Motor neuron (in vitro differentiated cells): ENCODE data around the gene HSPD1. TPM values are rescaled to one million over a fixed set of nuclear protein-coding genes. Genes with fewer than 3 reads are reported as not detected.

Experiments
- ATAC-seq, 8 experiments: fragments of 200-7000 bp; cut with Tn5 transposase; replicated peaks in 6 of 8; 2 replicates each; pipeline ENCODE4 v1.8.0; 2021; ENCODE audit warnings: mild to moderate bottlenecking in 8 of 8, moderate library complexity in 8 of 8
- H3K27ac ChIP-seq, 2 donors: fragments of 250-450 bp; sonication (Bioruptor Pico); 2 replicates each; pipeline ENCODE4 v1.9.0; 2021; ENCODE audit warnings: antibody characterized with exemption in 2 of 2, mild to moderate bottlenecking in 2 of 2, moderate library complexity in 1 of 2
- H3K4me1 ChIP-seq, 2 donors: fragments of 250-450 bp; sonication (Bioruptor Pico); replicated peaks in 1 of 2; 2 replicates each; pipeline ENCODE4 v1.6.1; 2021; ENCODE audit warnings: antibody characterized with exemption in 2 of 2, mild to moderate bottlenecking in 2 of 2, moderate library complexity in 1 of 2
- H3K4me3 ChIP-seq, 5 donors: fragments of 250-450 bp; sonication (Bioruptor Pico); 2 replicates each; pipeline ENCODE4 v1.9.0; 2021; ENCODE audit warnings: antibody characterized with exemption in 5 of 5, mild to moderate bottlenecking in 5 of 5, moderate library complexity in 4 of 5
- WGBS, 10 experiments: fragments of 450-650 bp; shearing (Covaris generic); methylation state at CpG; one replicate each; pipeline ENCODE4 v1.0.0; 2022; 5-methylcytosine and 5-hydroxymethylcytosine counted together
- in situ Hi-C, 9 experiments: fragments of 400-800 bp; cut with MboI; loops; one replicate each; pipeline ENCODE4 v1.15.0; 2021; ENCODE audit warnings: low sequenced_read_pairs in 9 of 9, low pct_unique_long_range_greater_than_20kb in 2 of 9; ENCODE audit not compliant: unreplicated experiment in 9 of 9
- total RNA-seq, 8 experiments: library from RNA; unstranded; fragments of 300-600 nt; gene quantifications; 2 replicates each; pipeline versions ENCODE4 v1.2.3 to v1.2.4, GENCODE V29; 2022

HSPD1 gene
- 100 to 1,000 TPM; 268 to 960 (median 288) TPM for total RNA-seq

DNA sequence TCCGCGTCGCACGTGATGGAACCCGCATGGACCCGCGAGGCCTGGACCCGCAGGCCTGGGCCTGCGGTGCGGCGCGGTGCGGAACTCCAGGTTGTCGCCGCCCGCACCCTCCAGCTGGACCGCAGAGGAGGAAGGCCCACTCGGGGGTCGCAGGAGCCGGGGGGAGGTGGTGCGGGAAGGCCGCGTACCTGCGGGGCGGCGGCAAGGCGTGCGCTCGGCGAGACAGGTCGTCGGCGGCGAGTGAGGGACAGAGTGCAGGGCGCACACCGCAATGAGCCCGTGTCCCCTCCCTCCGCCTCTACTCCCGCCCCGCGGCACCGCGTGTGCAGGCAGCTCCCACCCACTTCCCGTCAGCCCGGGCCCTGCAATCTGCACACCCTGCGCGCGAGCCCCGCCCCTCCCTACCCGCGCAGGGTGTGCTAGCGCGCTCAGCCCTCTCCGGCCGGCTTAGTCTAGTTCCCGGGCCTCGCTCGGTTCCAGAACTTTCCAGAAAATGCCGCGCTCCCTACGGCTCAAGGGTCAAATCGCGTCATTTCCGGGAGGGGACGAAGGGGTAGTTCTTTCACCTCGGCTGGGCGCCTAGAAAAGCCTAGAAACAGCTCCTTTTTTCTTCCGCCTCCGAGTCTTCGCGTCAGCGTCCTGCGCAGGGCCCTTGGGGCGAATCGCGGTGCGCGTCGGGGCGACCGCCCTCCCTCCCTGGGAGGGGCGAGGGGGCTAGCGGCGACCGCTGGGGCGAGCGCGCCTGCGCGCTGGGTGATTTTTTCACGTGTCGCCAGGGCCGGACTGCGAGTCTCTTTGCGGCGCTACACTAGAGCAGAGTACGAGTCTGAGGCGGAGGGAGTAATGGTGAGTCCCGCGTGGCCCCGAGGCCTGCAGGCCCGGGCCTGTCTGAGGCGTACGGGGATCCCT lies at the start of gene HSPD1, which contains the start of gene HSPE1:
TSS of gene HSPD1 (minus strand) at position 247 of the 909 bp plus-strand sequence. CDS start 992 bp downstream, outside the sequence.
TSS of gene HSPE1 (plus strand) at position 786 of the 909 bp plus-strand sequence. CDS start at position 844, 58 bp downstream.
- H3K4me3 ChIP-seq, result peak within 1 kb of the TSS; percentile 43 to 83 (median 70)
- H3K4me1 ChIP-seq, result peaks cover 13 to 25% of the 10 kb centered on the region in 2 donors
- WGBS, 10 experiments, result 0% methylated on average over 1 to 12 of the region's 104 CpGs; no CpG with 5 or more reads in 4 of the 10 experiments
- H3K27ac ChIP-seq, result peak within 1 kb of the TSS; percentile 93 to 97
- peak; percentile 72 to 89 (median 86) for ATAC-seq
- in situ Hi-C loops, result no loop called here

DNA sequence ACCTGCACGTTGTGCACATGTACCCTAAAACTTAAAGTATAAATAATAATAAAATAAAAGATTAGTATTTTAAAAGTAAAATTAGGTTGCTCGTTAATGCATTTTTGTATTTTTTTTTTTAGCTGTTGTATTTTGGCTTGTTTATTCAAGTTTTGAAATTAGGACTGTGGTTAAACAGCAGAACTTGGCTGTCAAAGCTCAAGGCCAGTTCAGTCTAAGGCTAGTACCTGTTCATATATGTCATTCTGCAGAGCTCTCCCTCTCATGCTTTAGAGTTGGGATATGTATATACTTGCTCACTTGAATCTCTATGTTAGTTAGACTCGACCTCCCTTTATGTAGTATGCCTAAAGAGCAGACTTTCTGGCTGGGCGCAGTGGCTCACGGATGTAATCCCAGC lies 48.9 kb upstream of the HSPD1 start:
- no peak overlapping the region for H3K4me3 ChIP-seq
- 87 to 100% (median 92%) methylated on average over 1 to 5 of the region's 5 CpGs; no CpG with 5 or more reads in 2 of the 10 experiments for WGBS, 10 experiments
- in situ Hi-C loops, result no loop called here
- no peak for ATAC-seq
- H3K27ac ChIP-seq, result no peak overlapping the region
- no peaks in the 10 kb centered on the region for H3K4me1 ChIP-seq

DNA sequence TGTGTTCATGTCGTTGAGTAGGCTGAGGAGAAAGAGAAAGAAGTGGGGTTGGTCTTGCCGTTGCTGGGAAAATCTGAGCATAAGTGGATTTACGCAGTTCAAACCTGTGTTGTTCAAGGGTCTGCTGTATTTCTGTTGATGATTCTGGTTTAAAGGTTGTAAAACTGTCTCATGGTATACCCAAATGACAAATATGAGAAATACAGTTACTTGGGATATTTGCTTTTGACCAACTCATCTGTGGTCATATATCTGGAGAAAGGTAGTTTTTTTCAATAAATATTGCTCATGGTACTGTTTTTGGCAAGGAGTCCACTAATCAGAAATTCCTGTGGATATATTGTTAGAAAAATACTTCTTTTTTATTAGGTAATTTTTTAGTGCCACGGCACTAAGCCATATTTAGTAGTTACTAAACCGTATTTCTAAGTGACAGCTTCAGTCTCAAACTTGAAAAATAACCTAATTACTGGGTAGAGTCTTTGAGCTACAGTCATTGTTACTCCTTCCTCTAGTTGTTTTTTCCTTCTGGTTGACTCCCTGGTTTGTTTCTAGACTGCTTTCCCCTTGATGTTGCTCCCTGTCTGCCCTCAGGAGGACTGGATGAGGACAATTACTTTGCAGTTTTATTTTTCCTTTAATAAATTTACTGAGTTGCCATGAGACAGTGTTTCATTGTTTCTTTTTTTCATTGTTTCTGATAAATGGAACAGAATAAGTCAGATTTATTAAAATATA lies 47.7 kb upstream of the HSPD1 start:
- H3K4me3 ChIP-seq, result no peak overlapping the region
- H3K27ac ChIP-seq, result no peak overlapping the region
- in situ Hi-C loops, result no loop called here
- H3K4me1 ChIP-seq, result no peaks in the 10 kb centered on the region
- ATAC-seq, result no peak
- 75 to 100% (median 92%) methylated on average over 2 to 5 of the region's 5 CpGs; no CpG with 5 or more reads in 1 of the 10 experiments for WGBS, 10 experiments

DNA sequence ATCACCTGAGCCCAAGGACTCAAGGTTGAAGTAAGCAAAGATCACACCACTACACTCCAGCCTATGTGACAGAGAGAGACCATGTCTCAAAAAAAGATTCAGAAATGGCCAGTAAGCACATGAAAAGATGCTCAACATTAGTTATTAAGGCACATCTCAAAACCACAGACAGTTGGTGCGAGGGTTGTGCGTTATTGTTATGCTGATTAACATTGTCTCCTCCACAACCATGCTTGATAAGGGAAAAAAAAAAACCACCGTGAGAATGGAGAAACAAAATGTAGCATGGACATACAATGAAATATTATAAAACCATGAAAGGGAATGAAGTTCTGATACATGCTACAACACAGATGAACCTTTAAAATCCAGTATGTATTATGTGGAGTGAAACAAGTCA lies 43.6 kb upstream of the HSPD1 start:
- Histone ChIP-seq H3K4me1 (no peaks in the 10 kb centered on the region), H3K4me3 (no peak overlapping the region), H3K27ac (no peak overlapping the region)
- in situ Hi-C loops, result no loop called here
- no peak for ATAC-seq
- WGBS, 10 experiments, result 70 to 100% (median 88%) methylated on average over 1 to 3 of the region's 3 CpGs; no CpG with 5 or more reads in 4 of the 10 experiments

DNA sequence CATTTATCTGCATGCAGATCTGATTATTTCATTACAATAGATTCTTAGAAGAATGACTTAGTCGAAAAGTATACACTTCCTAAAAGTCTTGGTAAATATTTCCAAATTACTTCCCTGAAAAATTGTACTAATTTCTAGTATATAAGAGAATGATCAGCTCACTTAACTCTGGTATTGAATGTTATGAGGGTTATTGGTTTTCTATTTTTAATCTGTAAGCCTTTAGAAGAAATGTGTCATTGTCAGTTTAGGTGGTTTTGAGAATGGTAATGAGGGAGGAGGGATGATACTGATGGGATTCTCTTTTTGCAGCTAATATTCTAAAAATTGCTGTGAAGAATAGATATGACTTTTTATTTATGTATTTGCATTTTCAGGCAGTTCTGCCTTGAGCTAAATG lies 40.1 kb upstream of the HSPD1 start:
- ATAC-seq, result no peak
- H3K4me3 ChIP-seq, result no peak overlapping the region
- 0 to 100% (median 74%) methylated on average over 1 of the region's 1 CpG; no CpG with 5 or more reads in 2 of the 10 experiments for WGBS, 10 experiments
- in situ Hi-C loops, result no loop called here
- H3K27ac ChIP-seq, result no peak overlapping the region
- no peaks in the 10 kb centered on the region for H3K4me1 ChIP-seq

DNA sequence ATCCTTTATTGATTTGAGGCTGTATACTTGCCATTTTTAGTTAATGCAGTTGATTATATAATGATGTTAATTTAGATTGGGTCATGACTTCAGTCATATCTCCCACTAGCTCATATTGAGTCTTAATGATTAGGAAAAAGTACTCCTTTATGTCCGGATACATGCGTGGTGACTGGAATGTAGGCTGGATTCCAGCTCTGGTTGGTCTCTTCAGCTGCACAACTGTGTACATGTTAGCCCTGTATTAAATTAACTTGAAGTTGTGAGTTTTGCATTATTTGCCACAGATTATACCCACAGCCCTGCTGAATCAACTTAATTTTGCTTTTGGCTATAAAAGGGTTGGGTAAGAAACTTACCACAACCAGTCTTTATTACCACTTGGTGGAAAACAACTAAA lies 38.8 kb upstream of the HSPD1 start:
- no peak overlapping the region for H3K4me3 ChIP-seq
- ATAC-seq, result peak in 1 of 8 experiments; percentile 34
- H3K27ac ChIP-seq, result no peak overlapping the region
- 28 to 100% (median 88%) methylated on average over 2 of the region's 2 CpGs; no CpG with 5 or more reads in 1 of the 10 experiments for WGBS, 10 experiments
- in situ Hi-C loops, result no loop called here
- H3K4me1 ChIP-seq, result no peaks in the 10 kb centered on the region

DNA sequence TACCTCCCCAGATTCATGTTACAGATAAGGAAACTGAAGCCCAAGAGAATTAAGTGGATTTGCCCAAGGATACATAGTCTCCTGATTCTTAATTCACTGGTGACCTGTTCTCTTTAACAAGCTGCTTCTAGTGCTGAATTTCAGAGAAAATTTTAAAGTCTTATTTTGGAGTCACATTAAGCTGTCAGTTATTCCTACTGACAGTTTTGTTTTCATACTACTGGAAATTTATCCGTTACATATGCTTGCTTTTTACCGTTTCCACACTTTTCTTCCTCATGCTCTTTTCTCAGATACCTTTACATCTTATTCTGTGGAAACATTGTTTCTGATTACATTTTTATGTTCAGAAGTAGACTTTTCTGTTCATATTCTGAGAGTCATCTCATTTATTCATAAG lies 17.5 kb upstream of the HSPD1 start:
- 5 to 85% (median 61%) methylated on average over 2 of the region's 2 CpGs for WGBS, 10 experiments
- no peak for ATAC-seq

DNA sequence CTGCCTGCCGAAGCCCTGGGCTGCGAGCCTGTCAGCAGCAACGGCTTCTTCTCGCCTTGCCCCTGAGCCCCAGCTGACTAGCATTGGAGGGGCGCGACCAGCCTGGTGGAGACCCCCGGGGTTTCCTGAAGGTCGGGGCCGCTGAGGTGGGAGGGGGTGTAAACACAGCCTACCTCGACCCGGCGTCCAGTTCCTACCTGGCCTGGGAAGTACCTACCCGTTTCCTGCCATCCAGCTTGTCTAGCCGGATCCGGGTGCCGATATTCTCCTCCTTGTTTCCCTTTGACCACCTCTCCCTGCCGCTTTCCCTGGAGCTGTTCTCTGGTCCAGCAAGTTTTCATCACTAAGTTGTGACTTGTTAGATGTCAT lies 16.7 kb upstream of the HSPD1 start:
- H3K4me1 ChIP-seq, result peaks cover 12 to 16% of the 10 kb centered on the region in 2 donors
- H3K27ac ChIP-seq, result peak overlapping the region; percentile 88 to 97
- peak in 2 of 8 experiments; percentile 5 for ATAC-seq
- WGBS, 10 experiments, result 0% methylated on average over 1 of the region's 17 CpGs; no CpG with 5 or more reads in 7 of the 10 experiments
- peak overlapping the region; percentile 72 to 96 (median 92) for H3K4me3 ChIP-seq
- in situ Hi-C loops, result no loop called here

More for the DNA sequence above, 17.5 kb upstream of the HSPD1 start:
- H3K4me1 ChIP-seq, result peaks cover 12 to 16% of the 10 kb centered on the region in 2 donors
- H3K4me3 ChIP-seq, result peak overlapping the region; percentile 72 to 96 (median 92)
- no peak overlapping the region for H3K27ac ChIP-seq
- in situ Hi-C loops, result no loop called here

DNA sequence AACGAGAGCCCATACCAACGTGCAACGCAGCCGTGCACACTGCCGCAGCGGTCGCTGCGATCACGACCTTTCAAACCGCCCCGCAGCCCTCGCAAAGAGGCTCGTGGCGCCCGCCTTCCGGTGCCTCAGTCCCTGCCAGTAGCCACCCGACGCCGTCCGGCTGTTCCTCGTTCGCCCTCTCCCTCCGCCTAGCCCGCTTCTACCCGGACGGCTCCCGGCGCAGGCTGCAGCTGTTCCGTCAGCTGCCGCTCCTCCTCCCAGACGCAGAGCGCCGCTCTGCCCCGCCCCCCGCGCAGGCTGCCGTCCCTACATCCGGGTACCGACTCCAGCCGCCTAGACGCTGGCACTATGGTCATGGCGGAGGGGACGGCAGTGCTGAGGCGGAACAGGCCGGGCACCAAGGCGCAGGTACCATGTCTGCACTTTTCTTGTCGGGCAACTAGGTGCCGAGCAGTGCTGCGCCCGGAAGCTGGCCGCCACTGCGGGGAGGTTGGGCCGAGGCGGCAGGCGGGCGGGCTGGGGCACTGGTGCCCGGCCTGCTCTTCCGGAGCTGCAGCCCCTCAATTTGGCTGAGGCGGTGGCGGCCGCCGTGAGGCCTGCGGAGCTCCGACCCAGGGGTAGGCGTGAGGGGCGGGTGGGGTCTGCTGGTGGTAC lies 16.2 kb upstream of the HSPD1 start, which contains the start of gene MOB4:
TSS of gene MOB4 (plus strand) at position 328 of the 654 bp plus-strand sequence. CDS start at position 349, 21 bp downstream.
- WGBS, 10 experiments, result 0 to 3% (median 1%) methylated on average over 8 to 25 of the region's 66 CpGs; no CpG with 5 or more reads in 5 of the 10 experiments

DNA sequence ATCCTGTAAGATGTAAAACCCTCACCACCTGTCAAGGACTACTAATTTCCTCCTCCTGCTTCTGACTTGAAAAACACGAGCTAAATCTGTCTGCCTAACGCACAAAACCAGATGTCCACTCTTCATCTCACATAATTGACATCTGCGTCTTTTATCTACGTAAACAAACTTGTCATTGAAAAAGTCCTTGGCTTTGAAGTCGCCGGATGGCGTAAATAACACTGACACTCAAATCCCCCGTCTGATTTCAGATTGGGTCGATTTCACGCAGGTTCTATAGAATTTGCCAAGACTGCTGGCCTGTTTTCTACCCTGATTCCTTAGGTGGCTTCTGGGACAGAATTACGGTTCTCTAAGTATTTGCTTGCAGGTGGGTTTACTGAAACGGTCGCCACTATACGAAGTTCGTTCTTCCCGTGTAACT lies 15.7 kb upstream of the HSPD1 start:
- Histone ChIP-seq H3K4me3 (peak overlapping the region; percentile 72 to 96 (median 92)), H3K4me1 (peaks cover 12 to 16% of the 10 kb centered on the region in 2 donors), H3K27ac (peak overlapping the region; percentile 59 to 97)
- peak in 1 of 8 experiments; percentile 1 for ATAC-seq
- in situ Hi-C loops, result no loop called here
- 0 to 12% (median 0%) methylated on average over 2 to 15 of the region's 16 CpGs for WGBS, 10 experiments

More for the DNA sequence above, 16.2 kb upstream of the HSPD1 start, which contains the start of gene MOB4:
- in situ Hi-C loops, result no loop called here
- Histone ChIP-seq H3K4me1 (peaks cover 12 to 16% of the 10 kb centered on the region in 2 donors), H3K27ac (peak within 1 kb of the TSS; percentile 88 to 97), H3K4me3 (peak within 1 kb of the TSS; percentile 72 to 96 (median 92))
- peak; percentile 94 to 97 (median 96) for ATAC-seq

DNA sequence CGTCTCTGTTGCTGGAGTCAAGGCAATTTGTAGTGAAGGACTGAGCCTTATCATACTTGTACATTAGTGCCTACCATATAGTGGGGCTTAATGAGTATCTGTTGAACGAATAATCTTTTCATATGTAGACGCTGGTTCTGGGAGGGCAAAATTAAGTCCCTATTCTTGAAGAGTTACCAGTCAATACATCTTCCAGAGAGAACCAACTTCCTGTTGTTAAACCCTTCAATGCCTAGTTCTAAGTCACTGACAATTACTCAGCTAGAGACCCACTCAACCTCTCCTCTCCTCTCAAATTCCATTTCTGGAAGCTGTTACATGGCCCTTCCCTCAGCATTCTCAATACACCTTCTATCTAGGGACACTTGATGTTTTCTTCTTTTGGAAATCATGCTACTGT lies 15.1 kb upstream of the HSPD1 start:
- Histone ChIP-seq H3K4me1 (peaks cover 12 to 16% of the 10 kb centered on the region in 2 donors), H3K27ac (peak overlapping the region; percentile 59 to 97), H3K4me3 (peak overlapping the region; percentile 72 to 96 (median 92))
- in situ Hi-C loops, result no loop called here
- ATAC-seq, result no peak
- WGBS, 10 experiments, result 17 to 66% (median 48%) methylated on average over 2 to 3 of the region's 3 CpGs; no CpG with 5 or more reads in 6 of the 10 experiments

DNA sequence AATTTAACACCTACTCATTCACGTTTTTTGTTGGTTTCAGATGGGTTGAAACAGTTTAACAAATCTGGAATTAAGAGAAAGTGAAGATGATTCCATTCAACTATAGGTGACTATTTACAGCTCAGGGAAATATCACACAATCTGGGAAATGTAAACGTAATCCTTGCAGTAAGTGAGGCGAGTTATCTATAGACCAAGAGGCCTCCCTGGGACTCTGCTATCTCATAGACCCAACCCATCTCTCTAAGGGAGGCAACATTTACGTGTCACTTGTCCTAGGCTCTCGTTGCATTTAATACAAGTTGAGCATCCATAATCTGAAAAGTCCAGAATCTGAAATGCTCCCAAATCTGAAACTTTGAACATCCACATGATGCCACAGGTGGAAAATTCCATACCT lies 14.3 kb upstream of the HSPD1 start:
- Histone ChIP-seq H3K4me1 (peaks cover 12 to 16% of the 10 kb centered on the region in 2 donors), H3K27ac (no peak overlapping the region), H3K4me3 (no peak overlapping the region)
- ATAC-seq, result no peak
- WGBS, 10 experiments, result 80 to 100% (median 100%) methylated on average over 1 to 5 of the region's 5 CpGs
- in situ Hi-C loops, result no loop called here
